Activated naive CD8-positive, alpha-beta T cell treated with anti-CD3 and anti-CD28 coated beads, Interleukin-2, amount 50 U/mL, for 16 hours (primary cell): ENCODE results near the gene EVX1.
A peak's percentile ranks its signal among the peaks of the same experiment; 100 is the strongest.

Source experiments
- DNase-seq: peaks from one replicate; pipeline ENCODE4 v3.0.0-alpha.2; 2020; ENCODE audit warnings: low read depth, low spot score

Gene EVX1

GRCh38 chr7:27242555-27243339 is at the start of gene EVX1:
EVX1 (plus strand) TSS chr7:27242802; CDS start chr7:27243031, 229 bp downstream.
- DNase-seq = no peak

GRCh38 chr7:27193335-27194001 is 49.1 kb upstream of the EVX1 start:
- no peak for DNase-seq

- no peak for DNase-seq
Observed at GRCh38 chr7:27194002-27194352, 48.6 kb upstream of the EVX1 start.

GRCh38 chr7:27194686-27195379 is 47.8 kb upstream of the EVX1 start:
- DNase-seq = no peak

GRCh38 chr7:27196287-27196767 is 46.3 kb upstream of the EVX1 start:
- peak; percentile 67 for DNase-seq

GRCh38 chr7:27197137-27198042 is 45.2 kb upstream of the EVX1 start:
- DNase-seq = no peak

- no peak for DNase-seq
Observed at GRCh38 chr7:27198138-27198841, 44.3 kb upstream of the EVX1 start.

- DNase-seq = no peak
Observed at GRCh38 chr7:27198871-27199801, 43.5 kb upstream of the EVX1 start.

- no peak for DNase-seq
Observed at GRCh38 chr7:27199849-27200760, 42.5 kb upstream of the EVX1 start, which contains the start of gene HOXA13. HOXA13 (minus strand) TSS chr7:27200091; CDS start chr7:27200077, 14 bp downstream.

- no peak for DNase-seq
Observed at GRCh38 chr7:27200761-27201579, 41.6 kb upstream of the EVX1 start.

GRCh38 chr7:27201580-27202017 is 41.0 kb upstream of the EVX1 start:
- DNase-seq = no peak

- DNase-seq = no peak
Observed at GRCh38 chr7:27202018-27202861, 40.4 kb upstream of the EVX1 start.

GRCh38 chr7:27202862-27203134 is 39.8 kb upstream of the EVX1 start:
- DNase-seq = no peak

- DNase-seq = no peak
Observed at GRCh38 chr7:27203365-27203953, 39.1 kb upstream of the EVX1 start.

GRCh38 chr7:27203964-27204594 is 38.5 kb upstream of the EVX1 start:
- DNase-seq = no peak

GRCh38 chr7:27204851-27205322 is 37.7 kb upstream of the EVX1 start:
- no peak for DNase-seq
